Uterus (tissue), 4 donors: ENCODE data around the gene P2RX4. TPM values are rescaled to one million over a fixed set of nuclear protein-coding genes. Genes with fewer than 3 reads are reported as not detected.
"Not testable (repeated sequence)": the region's sequence is repeated elsewhere in the genome, so short reads cannot be mapped to it uniquely, and the experiment has no call there.

Source experiments
- DNase-seq, 2 donors: peaks; one replicate each; pipeline ENCODE4 v3.0.0-alpha.2; 2019 to 2020
- H3K27ac ChIP-seq, 2 donors: fragments of 200-600 bp; sonication (generic); 1 replicate in 1 of 2; 2 replicates in 1 of 2; pipeline ENCODE4 v1.5.1; 2016 to 2018
- H3K27me3 ChIP-seq, 2 donors: fragments of 200-600 bp; sonication (generic); one replicate each; pipeline ENCODE4 v1.5.1; 2018 to 2019; ENCODE audit warnings: control low read depth in 1 of 2
- H3K36me3 ChIP-seq, 2 donors: fragments of 200-600 bp; sonication (generic); one replicate each; pipeline ENCODE4 v1.5.1; 2019; ENCODE audit warnings: control low read depth in 1 of 2
- H3K4me1 ChIP-seq, 2 donors: fragments of 200-600 bp; sonication (generic); one replicate each; pipeline ENCODE4 v1.5.1; 2018 to 2019; ENCODE audit warnings: control low read depth in 1 of 2
- H3K4me3 ChIP-seq, 2 donors: fragments of 200-600 bp; sonication (generic); 1 replicate in 1 of 2; 2 replicates in 1 of 2; pipeline ENCODE4 v1.5.1; 2018 to 2019; ENCODE audit warnings: mild to moderate bottlenecking in 1 of 2
- H3K9me3 ChIP-seq, 2 donors: fragments of 200-600 bp; sonication (generic); one replicate each; pipeline ENCODE4 v1.5.1; 2019; ENCODE audit warnings: control low read depth in 1 of 2
- CTCF ChIP-seq, 4 experiments: fragments of 200-600 bp in 2 of 4; fragments of 450-650 bp in 2 of 4; sonication (generic) in 2 of 4; IDR thresholded peaks; one replicate each; pipeline ENCODE4 v1.5.1; 2016 to 2019; ENCODE audit warnings: antibody characterized with exemption in 4 of 4, mild to moderate bottlenecking in 2 of 4, moderate library complexity in 1 of 4
- POLR2A ChIP-seq, 2 donors: fragments of 450-650 bp; IDR thresholded peaks; one replicate each; pipeline ENCODE4 v1.6.1; 2016; ENCODE audit warnings: antibody characterized with exemption in 2 of 2, mild to moderate bottlenecking in 1 of 2, moderate library complexity in 1 of 2
- intact Hi-C: fragments of 100-400 bp; cut with DNase I; formaldehyde crosslinking; loops from one replicate; pipeline ENCODE4 v1.15.1; 2023; ENCODE audit warnings: low total_unique reads
- total RNA-seq, 4 donors: library from RNA; depleted of rRNA in 3 of 4; stranded (reverse); fragments of >200 nt in 3 of 4; gene quantifications; one replicate each; pipeline versions ENCODE4 v1.1.0 to v1.2.4, GENCODE V29; 2014 to 2023
- donor health status: DM: yes; HTN: yes; CAD: no.

Gene P2RX4
- total RNA-seq, 4 donors from 2014 or later, result 10.9 to 217 (median 36.1) TPM

GRCh38 chr12:121228919-121229665 lies 19.2 kb downstream of the P2RX4 start:
- TF ChIP-seq POLR2A (IDR thresholded peaks at IDR 0.05) (no peak), CTCF (IDR thresholded peaks at IDR 0.05) (no peak)
- H3K4me3 ChIP-seq, result no peak overlapping the region
- H3K36me3 ChIP-seq, result no peaks in the 10 kb centered on the region
- no peaks in the 10 kb centered on the region for H3K9me3 ChIP-seq
- no peak overlapping the region for H3K27ac ChIP-seq
- intact Hi-C loops, result no loop called here
- H3K4me1 ChIP-seq, result no peaks in the 10 kb centered on the region
- DNase-seq, result no peak
- no peaks in the 10 kb centered on the region for H3K27me3 ChIP-seq

- H3K4me3 ChIP-seq, H3K9me3 ChIP-seq, H3K4me1 ChIP-seq, H3K27me3 ChIP-seq, H3K27ac ChIP-seq, intact Hi-C loops, H3K36me3 ChIP-seq: not testable (repeated sequence)
- DNase-seq, result peak; percentile 71 to 73
- TF ChIP-seq CTCF (IDR thresholded peaks at IDR 0.05), result peak; percentile 74 to 82 (median 78)
These were observed 20.1 kb downstream of the P2RX4 start for GRCh38 chr12:121229826-121230537.

DNA sequence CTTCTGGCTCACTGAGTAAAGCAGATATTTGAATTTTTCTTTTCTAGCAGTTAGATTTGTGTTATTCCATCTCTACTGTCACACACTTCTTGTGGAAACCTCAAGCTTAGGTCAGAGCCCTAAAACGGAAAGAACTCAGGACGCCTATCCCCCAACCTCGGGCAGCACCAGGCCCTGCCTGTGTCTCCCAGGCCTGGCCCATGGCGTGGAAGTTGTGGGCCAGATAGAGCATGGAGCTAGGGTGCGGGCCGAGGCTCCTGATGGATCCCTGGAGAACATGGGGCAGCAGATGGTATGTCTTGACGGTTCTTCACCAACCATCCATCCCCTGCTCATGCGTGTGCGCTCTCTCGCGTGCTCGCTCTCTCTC lies 20.6 kb downstream of the P2RX4 start:
- Histone ChIP-seq H3K4me3 (no peak overlapping the region), H3K36me3 (no peaks in the 10 kb centered on the region), H3K9me3 (no peaks in the 10 kb centered on the region), H3K27ac (no peak overlapping the region), H3K4me1 (no peaks in the 10 kb centered on the region), H3K27me3 (no peaks in the 10 kb centered on the region)
- no peak for TF ChIP-seq POLR2A (IDR thresholded peaks at IDR 0.05)
- no peak for TF ChIP-seq CTCF (IDR thresholded peaks at IDR 0.05)
- intact Hi-C loops, result no loop called here
- no peak for DNase-seq

- Histone ChIP-seq H3K4me3 (no peak overlapping the region), H3K4me1 (no peaks in the 10 kb centered on the region), H3K27me3 (no peaks in the 10 kb centered on the region), H3K36me3 (no peaks in the 10 kb centered on the region), H3K9me3 (no peaks in the 10 kb centered on the region), H3K27ac (no peak overlapping the region)
- no peak for TF ChIP-seq POLR2A (IDR thresholded peaks at IDR 0.05)
- no peak for TF ChIP-seq CTCF (IDR thresholded peaks at IDR 0.05)
- intact Hi-C loops, result no loop called here
- DNase-seq, result no peak
These were observed 22.2 kb downstream of the P2RX4 start for GRCh38 chr12:121232163-121232562.

DNA sequence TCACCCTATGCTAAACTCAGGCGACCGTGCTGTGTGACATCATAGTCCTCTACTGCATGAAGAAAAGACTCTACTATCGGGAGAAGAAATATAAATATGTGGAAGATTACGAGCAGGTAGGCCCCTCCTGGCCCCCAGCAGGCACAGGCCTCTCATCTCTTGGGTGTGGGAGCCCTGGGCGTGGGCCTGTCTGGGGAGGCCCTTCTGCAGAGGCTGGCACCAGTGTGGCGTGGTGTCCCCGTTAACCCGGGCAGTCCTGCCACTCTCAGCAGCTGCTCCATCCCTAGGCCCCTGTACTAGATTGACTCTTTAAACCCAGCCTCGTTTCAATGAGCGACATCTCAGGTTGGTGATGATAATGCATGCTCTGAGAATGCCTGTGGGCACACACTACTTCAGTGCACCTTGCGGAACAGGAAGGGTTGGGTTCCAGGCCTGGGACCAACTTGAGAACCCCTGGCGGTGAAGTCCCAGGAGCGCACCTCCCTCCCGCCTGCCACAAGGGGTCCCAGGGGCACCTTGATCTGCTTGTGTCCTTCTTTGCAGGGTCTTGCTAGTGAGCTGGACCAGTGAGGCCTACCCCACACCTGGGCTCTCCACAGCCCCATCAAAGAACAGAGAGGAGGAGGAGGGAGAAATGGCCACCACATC lies 23.2 kb downstream of the P2RX4 start:
- Histone ChIP-seq H3K4me1 (no peaks in the 10 kb centered on the region), H3K4me3 (no peak overlapping the region), H3K36me3 (no peaks in the 10 kb centered on the region), H3K27me3 (no peaks in the 10 kb centered on the region), H3K9me3 (no peaks in the 10 kb centered on the region), H3K27ac (no peak overlapping the region)
- TF ChIP-seq POLR2A (IDR thresholded peaks at IDR 0.05) (no peak), CTCF (IDR thresholded peaks at IDR 0.05) (no peak)
- intact Hi-C loops, result no loop called here
- no peak for DNase-seq
